ENCODE results near the gene PPP1R2. TPM values are rescaled to one million over a fixed set of nuclear protein-coding genes. Genes with fewer than 3 reads are reported as not detected.

Gene PPP1R2
- total RNA-seq, 4 donors from 2014 or later, result 50.7 to 143 (median 59.4) TPM

- 22 to 44% methylated on average over 3 to 7 of the region's 7 CpGs for WGBS, 2 donors (ENCODE audit: low coverage in 1 of 2)
- Histone ChIP-seq H3K4me1 (no peaks in the 10 kb centered on the region), H3K9me3 (no peaks in the 10 kb centered on the region), H3K27me3 (peaks cover 9% of the 10 kb centered on the region), H3K36me3 (no peaks in the 10 kb centered on the region), H3K27ac (no peak overlapping the region), H3K4me3 (no peak overlapping the region)
- in situ Hi-C loops (cut with MboI; ENCODE audit: low pct_ligation_motif_present in 1 of 4, low pct_unique_long_range_greater_than_20kb in 1 of 4, low sequenced_read_pairs in 3 of 4), result no loop called here
- intact Hi-C loops (cut with DNase I; ENCODE audit: low total_unique reads), result no loop called here
- TF ChIP-seq EP300 (IDR thresholded peaks at IDR 0.05; ENCODE audit: low read depth) (no peak), CTCF (IDR thresholded peaks at IDR 0.05) (no peak), POLR2AphosphoS5 (IDR thresholded peaks at IDR 0.05) (no peak), POLR2A (IDR thresholded peaks at IDR 0.05) (no peak)
- no peak for DNase-seq
These were observed 22.6 kb upstream of the PPP1R2 start for GRCh38 chr3:195565716-195566115.

- DNase-seq, result no peak
- no peak overlapping the region for H3K27ac ChIP-seq
- TF ChIP-seq CTCF (IDR thresholded peaks at IDR 0.05), result no peak
- no peak for TF ChIP-seq EP300 (IDR thresholded peaks at IDR 0.05; ENCODE audit: low read depth)
- TF ChIP-seq POLR2A (IDR thresholded peaks at IDR 0.05), result no peak
- no peak for TF ChIP-seq POLR2AphosphoS5 (IDR thresholded peaks at IDR 0.05)
- intact Hi-C loops (cut with DNase I; ENCODE audit: low total_unique reads), result no loop called here
- H3K4me3 ChIP-seq, result no peak overlapping the region
- peaks cover 0 to 2% (median under 1%) of the 10 kb centered on the region in 4 donors for H3K4me1 ChIP-seq
- H3K27me3 ChIP-seq, result peaks cover 9% of the 10 kb centered on the region
- H3K9me3 ChIP-seq, result no peaks in the 10 kb centered on the region
- no peaks in the 10 kb centered on the region for H3K36me3 ChIP-seq
- WGBS, 2 donors (ENCODE audit: low coverage in 1 of 2), result 80 to 100% methylated on average over 2 to 4 of the region's 4 CpGs
- in situ Hi-C loops (cut with MboI; ENCODE audit: low pct_ligation_motif_present in 1 of 4, low pct_unique_long_range_greater_than_20kb in 1 of 4, low sequenced_read_pairs in 3 of 4), result no loop called here
These were observed 20.2 kb upstream of the PPP1R2 start for GRCh38 chr3:195563317-195563716.

GRCh38 chr3:195559723-195560409 is 16.7 kb upstream of the PPP1R2 start:
- no peaks in the 10 kb centered on the region for H3K9me3 ChIP-seq
- peaks cover 0 to 13% (median 9%) of the 10 kb centered on the region in 4 donors for H3K4me1 ChIP-seq
- no peaks in the 10 kb centered on the region for H3K36me3 ChIP-seq
- TF ChIP-seq EP300 (IDR thresholded peaks at IDR 0.05; ENCODE audit: low read depth) (no peak), POLR2AphosphoS5 (IDR thresholded peaks at IDR 0.05) (no peak), CTCF (IDR thresholded peaks at IDR 0.05) (no peak), POLR2A (IDR thresholded peaks at IDR 0.05) (no peak)
- DNase-seq, result no peak
- H3K27ac ChIP-seq, result no peak overlapping the region
- no peaks in the 10 kb centered on the region for H3K27me3 ChIP-seq
- in situ Hi-C loops (cut with MboI; ENCODE audit: low pct_ligation_motif_present in 1 of 4, low pct_unique_long_range_greater_than_20kb in 1 of 4, low sequenced_read_pairs in 3 of 4) (no loop called here), intact Hi-C loops (cut with DNase I; ENCODE audit: low total_unique reads) (no loop called here)
- WGBS, 2 donors (ENCODE audit: low coverage in 1 of 2), result 86 to 91% methylated on average over 1 to 4 of the region's 4 CpGs
- H3K4me3 ChIP-seq, result no peak overlapping the region

DNA sequence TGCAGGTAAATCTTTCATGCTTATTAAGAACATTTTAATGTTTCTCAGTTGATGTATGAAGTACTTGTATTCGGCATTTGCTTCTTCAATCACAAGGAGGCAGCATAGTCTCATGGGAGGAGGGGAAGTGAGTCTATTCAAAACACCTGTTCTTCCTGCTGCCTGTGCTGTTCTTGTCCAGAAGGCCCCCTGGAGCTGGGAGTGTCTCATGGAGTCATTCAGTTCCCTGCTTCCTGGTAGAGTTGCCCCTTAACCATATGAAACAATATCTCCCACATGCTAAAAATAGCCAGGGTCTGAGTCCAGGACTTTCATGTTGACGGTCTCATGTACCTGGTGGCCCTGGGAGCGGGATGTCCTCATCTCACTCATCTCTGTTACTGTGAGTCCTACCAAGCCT is 15.5 kb upstream of the PPP1R2 start:
- Histone ChIP-seq H3K4me3 (no peak overlapping the region), H3K9me3 (no peaks in the 10 kb centered on the region), H3K27ac (no peak overlapping the region), H3K36me3 (no peaks in the 10 kb centered on the region), H3K4me1 (peaks cover 0 to 13% (median 9%) of the 10 kb centered on the region in 4 donors), H3K27me3 (no peaks in the 10 kb centered on the region)
- in situ Hi-C loops (cut with MboI; ENCODE audit: low pct_ligation_motif_present in 1 of 4, low pct_unique_long_range_greater_than_20kb in 1 of 4, low sequenced_read_pairs in 3 of 4), result no loop called here
- 18 to 51% methylated on average over 1 to 3 of the region's 3 CpGs for WGBS, 2 donors (ENCODE audit: low coverage in 1 of 2)
- DNase-seq, result peak; percentile 47
- intact Hi-C loops (cut with DNase I; ENCODE audit: low total_unique reads), result no loop called here
- no peak for TF ChIP-seq EP300 (IDR thresholded peaks at IDR 0.05; ENCODE audit: low read depth)
- TF ChIP-seq CTCF (IDR thresholded peaks at IDR 0.05), result peak; percentile 14 to 56 (median 34)
- no peak for TF ChIP-seq POLR2AphosphoS5 (IDR thresholded peaks at IDR 0.05)
- no peak for TF ChIP-seq POLR2A (IDR thresholded peaks at IDR 0.05)

All from transverse colon (tissue), 4 donors.